ENCODE measurements around the gene FLRT2.

The FLRT2 gene

DNA sequence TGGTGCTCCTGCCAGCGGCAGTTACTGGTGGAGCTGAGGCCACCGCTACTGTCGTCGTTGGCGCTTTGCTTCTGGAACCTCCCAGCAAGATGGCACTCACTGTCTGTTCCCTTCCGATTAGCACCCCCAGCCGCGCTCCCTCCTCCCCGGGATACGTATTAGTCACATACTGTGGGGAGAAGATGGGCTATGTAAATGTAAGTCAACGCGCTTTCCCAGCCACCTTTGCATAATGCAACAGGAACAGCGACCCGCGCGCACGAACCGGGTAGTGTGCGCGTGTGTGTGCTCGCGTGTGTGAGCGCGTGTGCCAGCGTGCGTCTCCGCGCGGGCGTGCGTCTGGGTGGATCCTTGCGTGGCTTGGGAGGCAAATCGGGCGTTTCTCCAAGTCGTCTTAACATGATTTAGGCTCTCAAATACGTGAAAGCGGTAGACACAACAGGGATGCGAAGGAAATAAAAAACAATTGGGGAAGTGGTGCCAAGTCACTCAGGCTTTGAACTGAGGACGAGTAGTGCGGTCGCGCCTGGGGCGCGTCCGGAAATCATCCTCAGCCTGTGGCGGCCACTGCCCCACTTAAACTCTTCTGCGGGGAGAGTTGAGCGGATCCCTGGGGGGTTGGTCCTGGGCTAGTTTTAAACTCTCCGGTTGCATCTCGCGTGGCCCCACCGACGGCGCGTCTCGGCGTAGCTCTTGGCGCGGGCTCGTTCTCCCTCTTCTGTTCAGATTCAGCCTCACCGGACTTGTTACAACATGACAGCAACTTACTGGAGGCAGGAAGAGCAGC is 1.8 kb downstream of the FLRT2 start:
- TF ChIP-seq, protein P1, sequence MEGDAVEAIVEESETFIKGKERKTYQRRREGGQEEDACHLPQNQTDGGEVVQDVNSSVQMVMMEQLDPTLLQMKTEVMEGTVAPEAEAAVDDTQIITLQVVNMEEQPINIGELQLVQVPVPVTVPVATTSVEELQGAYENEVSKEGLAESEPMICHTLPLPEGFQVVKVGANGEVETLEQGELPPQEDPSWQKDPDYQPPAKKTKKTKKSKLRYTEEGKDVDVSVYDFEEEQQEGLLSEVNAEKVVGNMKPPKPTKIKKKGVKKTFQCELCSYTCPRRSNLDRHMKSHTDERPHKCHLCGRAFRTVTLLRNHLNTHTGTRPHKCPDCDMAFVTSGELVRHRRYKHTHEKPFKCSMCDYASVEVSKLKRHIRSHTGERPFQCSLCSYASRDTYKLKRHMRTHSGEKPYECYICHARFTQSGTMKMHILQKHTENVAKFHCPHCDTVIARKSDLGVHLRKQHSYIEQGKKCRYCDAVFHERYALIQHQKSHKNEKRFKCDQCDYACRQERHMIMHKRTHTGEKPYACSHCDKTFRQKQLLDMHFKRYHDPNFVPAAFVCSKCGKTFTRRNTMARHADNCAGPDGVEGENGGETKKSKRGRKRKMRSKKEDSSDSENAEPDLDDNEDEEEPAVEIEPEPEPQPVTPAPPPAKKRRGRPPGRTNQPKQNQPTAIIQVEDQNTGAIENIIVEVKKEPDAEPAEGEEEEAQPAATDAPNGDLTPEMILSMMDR (IDR thresholded peaks at IDR 0.05) = no peak

DNA sequence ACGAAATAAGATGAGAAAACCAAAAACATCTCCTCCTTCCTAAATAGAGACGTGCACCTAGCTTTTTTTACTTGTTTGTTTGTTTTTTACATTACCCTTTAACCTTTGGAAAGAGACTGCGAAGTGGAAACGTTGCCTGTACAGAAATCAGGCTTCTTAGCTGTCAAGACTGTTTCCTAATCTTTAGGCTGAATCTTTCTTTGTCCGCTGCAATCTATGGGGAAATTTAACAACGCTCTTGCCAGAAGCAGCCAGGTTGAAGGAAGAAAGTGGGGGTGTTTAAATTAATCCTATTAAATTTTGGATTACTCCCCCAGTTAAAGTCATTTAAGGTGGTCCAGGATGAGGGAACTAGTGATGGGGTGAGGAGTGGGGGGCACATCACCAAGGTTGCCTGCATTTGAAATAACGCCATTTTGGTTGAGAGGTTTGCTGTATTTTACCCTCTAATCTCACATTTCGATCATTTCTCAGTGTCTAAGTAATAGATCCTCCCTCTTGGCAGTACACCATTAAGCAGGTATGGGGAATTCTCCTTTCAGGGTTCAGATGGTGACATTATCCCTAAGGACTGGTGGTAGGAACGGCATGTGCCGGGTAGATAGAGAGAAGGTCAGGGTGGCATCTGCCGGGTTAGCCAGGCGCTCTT is 2.6 kb downstream of the FLRT2 start:
- TF ChIP-seq, protein P1 (IDR thresholded peaks at IDR 0.05) = no peak

DNA sequence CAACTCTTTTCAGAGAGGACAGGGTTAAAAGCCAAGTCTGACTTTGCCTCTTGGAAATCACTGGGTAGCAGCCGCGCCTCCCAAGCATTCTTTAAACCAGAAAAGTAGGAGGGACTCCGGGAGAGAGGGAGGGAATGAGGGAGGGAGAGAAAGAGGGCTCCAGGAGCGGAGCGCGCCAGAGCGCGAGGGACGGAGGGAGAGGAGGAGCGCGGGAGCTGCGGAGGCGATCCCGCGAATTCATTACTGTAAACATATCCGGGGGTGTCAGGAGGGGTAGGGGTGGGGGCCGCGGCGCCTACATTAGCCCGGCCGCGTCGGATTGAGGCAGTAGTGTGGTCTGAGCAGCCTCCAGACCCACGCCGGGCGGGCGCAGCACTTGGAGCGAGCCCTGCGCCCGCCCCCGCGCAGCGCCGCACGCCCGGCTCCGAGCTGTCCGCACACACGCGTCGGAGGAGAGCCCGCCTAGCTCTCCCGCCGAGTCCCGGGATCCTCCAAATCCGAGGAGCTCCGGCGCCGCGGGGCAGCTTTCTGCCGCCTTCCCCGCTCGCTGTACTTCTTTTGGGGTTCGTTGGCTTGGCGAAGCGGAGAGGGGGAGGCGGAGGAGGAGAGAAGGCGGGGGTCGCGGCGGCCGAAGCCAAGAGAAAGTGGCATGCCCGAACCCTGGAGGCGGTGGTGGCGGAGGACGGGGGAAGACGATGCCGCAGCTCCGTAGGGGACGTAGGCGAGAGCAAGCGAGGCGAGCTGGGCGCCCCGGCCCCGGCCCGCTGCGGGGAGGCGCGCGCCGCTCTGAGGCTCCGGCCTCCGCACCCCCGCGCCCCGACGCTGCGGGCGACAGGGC is 3.3 kb downstream of the FLRT2 start:
- TF ChIP-seq, protein P1 (IDR thresholded peaks at IDR 0.05) = no peak

DNA sequence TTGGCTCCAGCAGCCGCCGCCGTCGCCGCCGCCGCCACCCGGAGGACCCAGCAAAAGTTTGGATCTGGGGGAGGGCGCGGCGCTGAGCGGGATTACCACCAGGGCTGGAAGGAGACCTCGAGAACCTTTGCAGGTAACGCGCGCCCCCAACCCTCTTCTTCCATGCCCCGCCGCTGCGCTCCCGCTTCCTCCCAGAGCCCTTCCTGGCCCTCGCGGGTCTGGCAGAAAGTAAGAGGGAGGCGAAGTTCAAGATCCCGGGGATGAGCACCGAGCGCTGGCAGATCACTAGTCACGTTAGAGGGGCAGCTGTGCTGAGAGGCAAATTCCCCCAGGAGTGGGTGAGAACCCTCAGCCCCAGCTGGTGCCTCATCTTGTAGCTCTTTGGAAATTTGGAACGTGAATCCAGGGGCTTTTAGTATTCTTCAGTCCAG is 3.9 kb downstream of the FLRT2 start:
- TF ChIP-seq, protein P1 (IDR thresholded peaks at IDR 0.05) = no peak

DNA sequence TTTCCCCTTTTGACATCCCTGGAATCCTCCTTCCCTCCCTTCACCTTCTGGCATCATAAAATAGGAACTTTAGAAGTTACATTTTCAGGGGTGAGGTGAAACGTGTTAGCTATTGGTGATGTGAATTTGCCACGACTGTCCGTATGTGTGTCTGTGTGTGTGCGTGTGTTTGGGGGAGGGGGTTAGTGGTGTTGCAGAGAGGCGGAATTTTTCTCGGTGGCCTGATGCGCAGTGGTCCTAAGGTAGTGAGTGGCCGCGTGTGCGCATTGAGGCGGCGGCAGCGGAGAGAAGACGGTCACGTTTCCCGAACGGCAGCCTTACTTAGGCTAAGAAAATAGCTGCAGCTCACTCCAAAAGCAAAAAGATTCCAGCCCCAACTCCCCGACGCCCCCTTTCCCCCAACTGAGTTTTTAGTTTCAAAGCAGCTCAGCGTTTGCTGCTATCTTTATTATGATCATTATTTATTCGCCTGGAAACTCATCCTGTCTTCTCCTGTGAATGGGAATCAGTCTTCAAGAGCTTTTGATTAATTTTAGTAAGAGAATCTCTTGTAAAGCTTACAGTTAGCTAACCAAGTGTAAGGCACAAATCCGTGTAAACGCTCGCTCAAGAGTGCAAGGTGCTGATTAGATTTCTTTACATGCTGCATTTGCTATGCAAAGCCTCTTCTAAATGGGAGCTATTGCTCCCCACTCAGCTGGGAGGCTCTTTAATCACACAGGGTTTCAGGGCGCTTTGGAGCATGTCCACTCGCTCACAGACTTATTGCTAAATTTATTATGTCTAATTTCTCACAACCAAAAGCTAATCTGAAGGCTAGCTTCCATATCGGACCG is 4.7 kb downstream of the FLRT2 start:
- TF ChIP-seq, protein P1 (IDR thresholded peaks at IDR 0.05) = no peak

DNA sequence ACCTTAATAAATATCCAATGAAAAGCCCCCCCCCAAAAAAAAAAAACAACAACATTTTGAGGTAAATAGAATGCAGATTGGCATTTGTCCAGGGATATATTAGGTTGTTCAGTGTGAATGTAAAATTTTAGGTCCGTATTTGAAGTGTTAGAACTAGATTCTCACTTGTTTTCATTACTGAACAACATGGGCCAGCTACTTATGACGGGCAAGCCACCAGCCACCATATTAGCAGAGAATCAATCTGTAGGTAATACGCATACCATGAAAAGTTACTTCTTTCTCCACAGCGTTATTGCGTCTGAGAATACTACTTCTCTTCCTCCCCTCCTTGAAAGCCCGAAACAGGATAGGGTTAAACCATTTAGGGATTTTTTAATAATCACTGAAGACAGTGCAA is 5.4 kb downstream of the FLRT2 start:
- TF ChIP-seq, protein P1 (IDR thresholded peaks at IDR 0.05) = no peak

Measured in LNCAP (cell line).